HL-60 (cell line): ENCODE data around the gene CFAP299.

Experiments used
- DNase-seq, 2 experiments: peaks; one replicate each; pipeline ENCODE4 v3.0.0-alpha.2; 2010 to 2020; ENCODE audit warnings: low read depth in 1 of 2, low spot score in 1 of 2
- H3K27ac ChIP-seq: fragments of 250-450 bp; sonication (Bioruptor Pico); replicated peaks from 2 replicates; pipeline ENCODE4 v1.5.1; 2020; ENCODE audit warnings: mild to moderate bottlenecking, moderate library complexity
- H3K27me3 ChIP-seq: fragments of 250-450 bp; sonication (Bioruptor Pico); 2 replicates; pipeline ENCODE4 v1.5.1; 2021; ENCODE audit warnings: mild to moderate bottlenecking, moderate library complexity; ENCODE audit not compliant: insufficient read depth, poor library complexity, severe bottlenecking
- H3K4me3 ChIP-seq: replicated peaks from 2 replicates; pipeline ENCODE4 v1.5.1; 2011; ENCODE audit warnings: mild to moderate bottlenecking, control low read depth, low read length; ENCODE audit not compliant: insufficient read depth
- CTCF ChIP-seq: IDR thresholded peaks from one replicate; pipeline ENCODE4 v1.5.1; 2011; ENCODE audit warnings: low read length, control low read depth, inconsistent platforms; ENCODE audit not compliant: insufficient read depth
- GABPA ChIP-seq: IDR thresholded peaks from 2 replicates; pipeline ENCODE4 v1.6.1; 2012; ENCODE audit warnings: low read depth
- POLR2AphosphoS5 ChIP-seq: IDR thresholded peaks from 2 replicates; pipeline ENCODE4 v1.6.1; 2012; ENCODE audit warnings: low read depth
- REST ChIP-seq: IDR thresholded peaks from 2 replicates; pipeline ENCODE4 v1.6.1; 2012; ENCODE audit warnings: low read depth; ENCODE audit not compliant: insufficient replicate concordance
- SPI1 ChIP-seq: IDR thresholded peaks from 2 replicates; pipeline ENCODE4 v1.6.1; 2012; ENCODE audit warnings: low read depth, mild to moderate bottlenecking, borderline replicate concordance

CFAP299 gene

GRCh38 chr4:80921441-80921840 lies 585.9 kb downstream of the CFAP299 start:
- TF ChIP-seq SPI1 (no peak), CTCF (no peak), REST (no peak), POLR2AphosphoS5 (no peak), GABPA (no peak)
- Histone ChIP-seq H3K4me3 (no peak overlapping the region), H3K27ac (no peak overlapping the region), H3K27me3 (no peaks in the 10 kb centered on the region)
- DNase-seq = no peak

- Histone ChIP-seq H3K27ac (no peak overlapping the region), H3K4me3 (no peak overlapping the region), H3K27me3 (no peaks in the 10 kb centered on the region)
- TF ChIP-seq POLR2AphosphoS5 (no peak), CTCF (no peak), GABPA (no peak), SPI1 (no peak), REST (no peak)
- DNase-seq = no peak
Measured at GRCh38 chr4:80922941-80923340, 587.4 kb downstream of the CFAP299 start.

- no peak overlapping the region for H3K4me3 ChIP-seq
- no peak overlapping the region for H3K27ac ChIP-seq
- no peak for TF ChIP-seq SPI1
- TF ChIP-seq POLR2AphosphoS5 = no peak
- no peak for TF ChIP-seq GABPA
- TF ChIP-seq REST = no peak
- no peak for TF ChIP-seq CTCF
- H3K27me3 ChIP-seq = no peaks in the 10 kb centered on the region
- DNase-seq = no peak
Measured at GRCh38 chr4:80925293-80925692, 589.8 kb downstream of the CFAP299 start.
